A549 (cell line): ENCODE data around the gene KRTAP5-5.
"Not testable (repeated sequence)": the region's sequence is repeated elsewhere in the genome, so short reads cannot be mapped to it uniquely, and the experiment has no call there.

ENCODE experiments used
- BHLHE40 ChIP-seq: IDR thresholded peaks from 2 replicates; pipeline ENCODE4 v1.6.1; 2012; ENCODE audit warnings: low read depth, low read length, inconsistent platforms
- CEBPB ChIP-seq, 2 experiments: fragments of >200 bp in 1 of 2; sonication (Bioruptor Twin) in 1 of 2; formaldehyde crosslinking in 1 of 2; IDR thresholded peaks; 2 replicates each; pipeline ENCODE4 v1.6.1; 2012 to 2016
- CHD4 ChIP-seq: fragments of 200-600 bp; sonication (generic); IDR thresholded peaks from 2 replicates; pipeline ENCODE4 v1.6.1; 2016; ENCODE audit warnings: antibody characterized with exemption, mild to moderate bottlenecking, borderline replicate concordance
- POLR2A ChIP-seq: IDR thresholded peaks from 2 replicates; pipeline ENCODE4 v1.6.1; 2012; ENCODE audit warnings: mild to moderate bottlenecking, low read length
- POLR2AphosphoS2 ChIP-seq: conservative IDR thresholded peaks from 2 replicates; pipeline ENCODE4 v1.6.1; 2012; ENCODE audit warnings: low read length, improper control_type of control experiment, inconsistent platforms
- RFX5 ChIP-seq: fragments of 450-650 bp; IDR thresholded peaks from 2 replicates; pipeline ENCODE4 v1.7.1; 2014; ENCODE audit warnings: antibody characterized with exemption, mild to moderate bottlenecking, moderate library complexity
- RNF2 ChIP-seq: fragments of 200-600 bp; sonication (generic); IDR thresholded peaks from 2 replicates; pipeline ENCODE4 v1.6.1; 2016; ENCODE audit warnings: low read depth, mild to moderate bottlenecking, antibody characterized with exemption, moderate library complexity, borderline replicate concordance
- SMC3 ChIP-seq: fragments of >200 bp; sonication (Bioruptor Twin); formaldehyde crosslinking; IDR thresholded peaks from 3 replicates; pipeline ENCODE4 v1.6.1; 2018; ENCODE audit warnings: inconsistent platforms
- TF ChIP-seq, protein P1 (sequence below): fragments of >200 bp; sonication (Bioruptor Twin); formaldehyde crosslinking; IDR thresholded peaks from 3 replicates; pipeline ENCODE4 v1.5.1; 2016

DNA sequence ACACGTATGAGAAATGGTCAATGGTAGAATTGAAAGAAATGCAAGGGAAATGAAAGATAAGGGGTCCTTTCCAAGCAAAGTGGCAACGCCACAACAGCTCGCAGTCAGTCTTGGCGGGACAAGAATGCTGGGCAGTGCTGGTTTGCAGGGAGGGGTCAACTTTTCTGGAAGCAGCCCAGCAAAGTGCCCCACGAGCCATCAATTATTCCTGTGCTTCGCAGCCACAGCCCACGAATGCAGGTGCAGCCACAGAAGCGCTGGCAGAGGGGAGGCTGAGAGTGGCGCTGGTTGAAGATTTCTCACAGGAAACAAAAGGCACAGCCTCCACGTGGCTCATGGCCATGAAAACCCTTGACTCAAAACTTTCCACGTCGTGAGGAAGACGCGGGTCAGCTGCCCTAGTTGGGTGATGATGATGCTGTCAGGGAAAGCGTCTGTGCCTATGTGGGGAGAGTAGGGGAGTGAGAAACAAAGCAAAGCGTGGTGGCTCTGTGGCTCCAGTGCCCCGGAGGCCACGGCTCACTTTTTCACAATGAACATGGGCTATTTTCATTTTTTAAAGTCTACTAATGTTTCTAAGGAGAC is 33.2 kb downstream of the KRTAP5-5 start:
- not testable (repeated sequence) for TF ChIP-seq CHD4; RFX5; BHLHE40; POLR2A; POLR2AphosphoS2; CEBPB (IDR thresholded peaks at IDR 0.05); SMC3; RNF2
- TF ChIP-seq, protein P1, sequence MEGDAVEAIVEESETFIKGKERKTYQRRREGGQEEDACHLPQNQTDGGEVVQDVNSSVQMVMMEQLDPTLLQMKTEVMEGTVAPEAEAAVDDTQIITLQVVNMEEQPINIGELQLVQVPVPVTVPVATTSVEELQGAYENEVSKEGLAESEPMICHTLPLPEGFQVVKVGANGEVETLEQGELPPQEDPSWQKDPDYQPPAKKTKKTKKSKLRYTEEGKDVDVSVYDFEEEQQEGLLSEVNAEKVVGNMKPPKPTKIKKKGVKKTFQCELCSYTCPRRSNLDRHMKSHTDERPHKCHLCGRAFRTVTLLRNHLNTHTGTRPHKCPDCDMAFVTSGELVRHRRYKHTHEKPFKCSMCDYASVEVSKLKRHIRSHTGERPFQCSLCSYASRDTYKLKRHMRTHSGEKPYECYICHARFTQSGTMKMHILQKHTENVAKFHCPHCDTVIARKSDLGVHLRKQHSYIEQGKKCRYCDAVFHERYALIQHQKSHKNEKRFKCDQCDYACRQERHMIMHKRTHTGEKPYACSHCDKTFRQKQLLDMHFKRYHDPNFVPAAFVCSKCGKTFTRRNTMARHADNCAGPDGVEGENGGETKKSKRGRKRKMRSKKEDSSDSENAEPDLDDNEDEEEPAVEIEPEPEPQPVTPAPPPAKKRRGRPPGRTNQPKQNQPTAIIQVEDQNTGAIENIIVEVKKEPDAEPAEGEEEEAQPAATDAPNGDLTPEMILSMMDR = not testable (repeated sequence)
